GM21515 (cell line): ENCODE measurements around the gene TUBE1.
A peak's percentile ranks its signal among the peaks of the same experiment; 100 is the strongest.
"Not testable (repeated sequence)": the region's sequence is repeated elsewhere in the genome, so short reads cannot be mapped to it uniquely, and the experiment has no call there.

Experiments used
- ATAC-seq: cut with Tn5 transposase; IDR thresholded peaks from one replicate; pipeline ENCODE4 v1.9.1; 2021; ENCODE audit not compliant: unreplicated experiment

Gene TUBE1

GRCh38 chr6:112087136-112087911, at the start of gene TUBE1, which contains the start of gene FAM229B:
Gene TUBE1, minus strand, starts transcription at chr6:112087482. Its CDS starts 48 bp downstream, at chr6:112087434.
Gene FAM229B, plus strand, starts transcription at chr6:112087591. Its CDS starts 11,693 bp downstream, at chr6:112099284.
- ATAC-seq: peak; percentile 97

GRCh38 chr6:112130878-112131277, 43.6 kb upstream of the TUBE1 start:
- no peak for ATAC-seq

- ATAC-seq: no peak
Measured at GRCh38 chr6:112128208-112128607, 40.9 kb upstream of the TUBE1 start.

GRCh38 chr6:112123982-112124381, 36.7 kb upstream of the TUBE1 start:
- no peak for ATAC-seq

- ATAC-seq: no peak
Measured at GRCh38 chr6:112122756-112123155, 35.5 kb upstream of the TUBE1 start.

GRCh38 chr6:112118034-112118433, 30.8 kb upstream of the TUBE1 start:
- no peak for ATAC-seq

- no peak for ATAC-seq
Measured at GRCh38 chr6:112117554-112117953, 30.3 kb upstream of the TUBE1 start.

- no peak for ATAC-seq
Measured at GRCh38 chr6:112116221-112116620, 28.9 kb upstream of the TUBE1 start.

- ATAC-seq: no peak
Measured at GRCh38 chr6:112114577-112115223, 27.4 kb upstream of the TUBE1 start.

- no peak for ATAC-seq
Measured at GRCh38 chr6:112113918-112114317, 26.6 kb upstream of the TUBE1 start.

- no peak for ATAC-seq
Measured at GRCh38 chr6:112113431-112113830, 26.1 kb upstream of the TUBE1 start.

- ATAC-seq: no peak
Measured at GRCh38 chr6:112109262-112109661, 22.0 kb upstream of the TUBE1 start.

- no peak for ATAC-seq
Measured at GRCh38 chr6:112106562-112106961, 19.3 kb upstream of the TUBE1 start.

GRCh38 chr6:112106026-112106425, 18.7 kb upstream of the TUBE1 start:
- ATAC-seq: not testable (repeated sequence)

- ATAC-seq: no peak
Measured at GRCh38 chr6:112100561-112100960, 13.3 kb upstream of the TUBE1 start.

- no peak for ATAC-seq
Measured at GRCh38 chr6:112096901-112097300, 9.6 kb upstream of the TUBE1 start.

GRCh38 chr6:112087916-112088315, 634 bp upstream of the TUBE1 start:
- no peak for ATAC-seq

GRCh38 chr6:112086744-112087135, 542 bp downstream of the TUBE1 start:
- peak; percentile 31 for ATAC-seq

GRCh38 chr6:112085286-112086065, 1.8 kb downstream of the TUBE1 start:
- ATAC-seq: no peak

GRCh38 chr6:112081569-112081968, 5.7 kb downstream of the TUBE1 start:
- ATAC-seq: no peak

- no peak for ATAC-seq
Measured at GRCh38 chr6:112066606-112067005, 20.7 kb downstream of the TUBE1 start.
